Trophoblast cell (in vitro differentiated cells and primary cell): ENCODE data around the gene TAC3.
"Not testable (repeated sequence)": the region's sequence is repeated elsewhere in the genome, so short reads cannot be mapped to it uniquely, and the experiment has no call there.

Experiments
- DNase-seq, 2 donors: peaks; one replicate each; pipeline ENCODE4 v3.0.0-alpha.2; 2016
- H2AFZ ChIP-seq: 2 replicates; pipeline ENCODE4 v1.6.1; 2013; ENCODE audit warnings: low read length, moderate library complexity, mild to moderate bottlenecking; ENCODE audit not compliant: insufficient read depth, poor library complexity
- H2AK5ac ChIP-seq: 2 replicates; pipeline ENCODE4 v1.6.1; 2013; ENCODE audit warnings: mild to moderate bottlenecking, low read length
- H2BK120ac ChIP-seq: 2 replicates; pipeline ENCODE4 v1.6.1; 2013; ENCODE audit warnings: low read length, mild to moderate bottlenecking, moderate library complexity; ENCODE audit not compliant: insufficient read depth, poor library complexity
- H2BK12ac ChIP-seq: 2 replicates; pipeline ENCODE4 v1.6.1; 2013; ENCODE audit warnings: mild to moderate bottlenecking, low read length, moderate library complexity
- H2BK5ac ChIP-seq: 2 replicates; pipeline ENCODE4 v1.6.1; 2013; ENCODE audit warnings: low read length, low read depth, moderate library complexity, mild to moderate bottlenecking; ENCODE audit not compliant: poor library complexity
- H3K14ac ChIP-seq: 2 replicates; pipeline ENCODE4 v1.6.1; 2013; ENCODE audit warnings: mild to moderate bottlenecking, low read length
- H3K18ac ChIP-seq: 2 replicates; pipeline ENCODE4 v1.6.1; 2013; ENCODE audit warnings: mild to moderate bottlenecking, low read length
- H3K23ac ChIP-seq: 2 replicates; pipeline ENCODE4 v1.6.1; 2013; ENCODE audit warnings: low read length
- H3K27ac ChIP-seq: 2 replicates; pipeline ENCODE4 v1.5.1; 2013; ENCODE audit warnings: low read depth, mild to moderate bottlenecking, inconsistent platforms, low read length, moderate library complexity
- H3K27me3 ChIP-seq: 2 replicates; pipeline ENCODE4 v1.6.1; 2013; ENCODE audit warnings: inconsistent platforms, mild to moderate bottlenecking, low read length, moderate library complexity; ENCODE audit not compliant: insufficient read depth
- H3K36me3 ChIP-seq, 2 experiments: 1 replicate in 1 of 2; 2 replicates in 1 of 2; pipeline ENCODE4 v1.6.1; 2013; ENCODE audit warnings: low read length in 2 of 2, mild to moderate bottlenecking in 2 of 2, moderate library complexity in 1 of 2; ENCODE audit not compliant: insufficient read depth in 2 of 2, control insufficient read depth in 1 of 2
- H3K4ac ChIP-seq: 2 replicates; pipeline ENCODE4 v1.6.1; 2013; ENCODE audit warnings: low read depth, mild to moderate bottlenecking, low read length, moderate library complexity
- H3K4me1 ChIP-seq, 2 experiments: 1 replicate in 1 of 2; 2 replicates in 1 of 2; pipeline ENCODE4 v1.6.1; 2013; ENCODE audit warnings: low read length in 2 of 2, mild to moderate bottlenecking in 2 of 2, moderate library complexity in 1 of 2; ENCODE audit not compliant: insufficient read depth in 2 of 2, control insufficient read depth in 1 of 2
- H3K4me2 ChIP-seq: 2 replicates; pipeline ENCODE4 v1.6.1; 2013; ENCODE audit warnings: inconsistent platforms, mild to moderate bottlenecking, low read length, moderate library complexity
- H3K4me3 ChIP-seq: 2 replicates; pipeline ENCODE4 v1.5.1; 2013; ENCODE audit warnings: mild to moderate bottlenecking, low read depth, low read length, inconsistent platforms
- H3K79me1 ChIP-seq: one replicate; pipeline ENCODE4 v1.6.1; 2013; ENCODE audit warnings: low read length
- H3K79me2 ChIP-seq: 2 replicates; pipeline ENCODE4 v1.6.1; 2013; ENCODE audit warnings: low read length, mild to moderate bottlenecking; ENCODE audit not compliant: control insufficient read depth, insufficient read depth, poor library complexity
- H3K9ac ChIP-seq: 2 replicates; pipeline ENCODE4 v1.6.1; 2013; ENCODE audit warnings: mild to moderate bottlenecking, low read length
- H3K9me3 ChIP-seq: 2 replicates; pipeline ENCODE4 v1.6.1; 2013; ENCODE audit warnings: low read depth, mild to moderate bottlenecking, control low read depth, inconsistent platforms, low read length; ENCODE audit not compliant: insufficient read depth
- H4K12ac ChIP-seq: 2 replicates; pipeline ENCODE4 v1.6.1; 2013; ENCODE audit warnings: low read depth, mild to moderate bottlenecking, low read length, moderate library complexity
- H4K8ac ChIP-seq: 2 replicates; pipeline ENCODE4 v1.6.1; 2013; ENCODE audit warnings: low read depth, mild to moderate bottlenecking, low read length, moderate library complexity
- H4K91ac ChIP-seq: one replicate; pipeline ENCODE4 v1.6.1; 2013; ENCODE audit warnings: low read depth, mild to moderate bottlenecking, low read length, moderate library complexity
- WGBS: extraction: QIAGEN DNeasy Blood & Tissue Kit; methylation state at CpG from one replicate; pipeline ENCODE4 v1.1.7; 2013; ENCODE audit warnings: missing lambda C conversion rate; ENCODE audit not compliant: insufficient read length, insufficient coverage; ENCODE audit errors: extremely low coverage; 5-methylcytosine and 5-hydroxymethylcytosine counted together

TAC3 gene

GRCh38 chr12:56977361-56977760, 39.0 kb downstream of the TAC3 start:
- H4K12ac ChIP-seq, H2BK12ac ChIP-seq, H3K4ac ChIP-seq, H2BK5ac ChIP-seq, H4K91ac ChIP-seq, H3K4me1 ChIP-seq, H3K27me3 ChIP-seq, H2AFZ ChIP-seq, H2BK120ac ChIP-seq, H3K4me2 ChIP-seq, H3K4me3 ChIP-seq, H3K79me1 ChIP-seq, H3K9me3 ChIP-seq, H2AK5ac ChIP-seq, H3K36me3 ChIP-seq, H3K79me2 ChIP-seq, H3K18ac ChIP-seq, H4K8ac ChIP-seq, H3K27ac ChIP-seq, DNase-seq, H3K9ac ChIP-seq, H3K14ac ChIP-seq, H3K23ac ChIP-seq: not testable (repeated sequence)
- no CpG with 5 or more reads among the region's 4 CpGs for WGBS

GRCh38 chr12:56974224-56974623, 42.1 kb downstream of the TAC3 start:
- not testable (repeated sequence) for H2AFZ ChIP-seq, H4K91ac ChIP-seq, H3K79me1 ChIP-seq, H2BK5ac ChIP-seq, H4K8ac ChIP-seq, H3K23ac ChIP-seq, H3K4me3 ChIP-seq, H3K18ac ChIP-seq, H3K4ac ChIP-seq, H3K4me2 ChIP-seq, H2AK5ac ChIP-seq, H3K27me3 ChIP-seq, DNase-seq, H3K36me3 ChIP-seq, H2BK120ac ChIP-seq, H3K4me1 ChIP-seq, H3K27ac ChIP-seq, H3K9ac ChIP-seq, H3K14ac ChIP-seq, H3K79me2 ChIP-seq, H2BK12ac ChIP-seq, H4K12ac ChIP-seq, H3K9me3 ChIP-seq
- no CpG with 5 or more reads among the region's 3 CpGs for WGBS

- not testable (repeated sequence) for H2AK5ac ChIP-seq, H2AFZ ChIP-seq, H3K9me3 ChIP-seq, H3K9ac ChIP-seq, H3K23ac ChIP-seq, H3K4ac ChIP-seq, H4K8ac ChIP-seq, H2BK5ac ChIP-seq, H3K4me3 ChIP-seq, H4K91ac ChIP-seq, H3K27ac ChIP-seq, H2BK120ac ChIP-seq, H3K4me2 ChIP-seq, H2BK12ac ChIP-seq, H3K4me1 ChIP-seq, H3K27me3 ChIP-seq, H3K36me3 ChIP-seq, H4K12ac ChIP-seq, H3K14ac ChIP-seq, H3K79me1 ChIP-seq, H3K79me2 ChIP-seq, DNase-seq, H3K18ac ChIP-seq
- no CpG with 5 or more reads among the region's 6 CpGs for WGBS
Measured at GRCh38 chr12:56968910-56969309, 47.4 kb downstream of the TAC3 start.

GRCh38 chr12:56965997-56966642, 50.2 kb downstream of the TAC3 start:
- H3K18ac ChIP-seq, H3K4me2 ChIP-seq, H3K79me1 ChIP-seq, H3K36me3 ChIP-seq, H3K14ac ChIP-seq, H3K23ac ChIP-seq, H3K27ac ChIP-seq, H3K4me1 ChIP-seq, H3K79me2 ChIP-seq, DNase-seq, H3K4ac ChIP-seq, H2BK120ac ChIP-seq, H4K12ac ChIP-seq, H3K9me3 ChIP-seq, H2AFZ ChIP-seq, H3K27me3 ChIP-seq, H3K9ac ChIP-seq, H3K4me3 ChIP-seq, H2AK5ac ChIP-seq, H2BK5ac ChIP-seq, H2BK12ac ChIP-seq, H4K8ac ChIP-seq, H4K91ac ChIP-seq: not testable (repeated sequence)
- no CpG with 5 or more reads among the region's 15 CpGs for WGBS
